ENCODE data around the gene TNFAIP8L3.

- TF ChIP-seq CTCF (IDR thresholded peaks at IDR 0.05) (no peak), POLR2A (IDR thresholded peaks at IDR 0.05) (no peak), POLR2AphosphoS5 (IDR thresholded peaks at IDR 0.05) (no peak)
These were observed 28.9 kb downstream of the TNFAIP8L3 start for GRCh38 chr15:51065781-51066180.
